WTC11 (cell line): Measurements from ENCODE around the gene BTLA. TPM values are rescaled to one million over a fixed set of nuclear protein-coding genes. Genes with fewer than 3 reads are reported as not detected.

Source experiments
- ATAC-seq: fragments of 200-7000 bp; cut with Tn5 transposase; 2 replicates; pipeline ENCODE4 v1.10.0; 2021; ENCODE audit warnings: mild to moderate bottlenecking, moderate library complexity
- CTCF ChIA-PET: fragments of 300-600 bp; sonication (Branson Sonifier 250); formaldehyde crosslinking; loops from one replicate; lab custom pipeline; 2021; ENCODE audit warnings: antibody characterized with exemption; lab: Charles Lee
- POLR2A ChIA-PET: fragments of 350-600 bp; sonication (Branson Sonifier 250); formaldehyde crosslinking; loops from one replicate; lab custom pipeline; 2021; ENCODE audit warnings: antibody characterized with exemption; lab: Charles Lee
- DNase-seq: peaks from one replicate; pipeline ENCODE4 v3.0.0; 2021; ENCODE audit warnings: low spot score
- H3K27ac Mint-ChIP-seq: 2 replicates; pipeline ENCODE4 v1.8.0; 2021; ENCODE audit warnings: mixed read lengths
- H3K27me3 Mint-ChIP-seq: 2 replicates; pipeline ENCODE4 v1.8.0; 2021; ENCODE audit warnings: low read depth, mild to moderate bottlenecking, moderate library complexity, mixed read lengths
- H3K36me3 Mint-ChIP-seq: 2 replicates; pipeline ENCODE4 v1.8.0; 2021; ENCODE audit warnings: mixed read lengths
- H3K4me1 Mint-ChIP-seq: 2 replicates; pipeline ENCODE4 v1.8.0; 2022; ENCODE audit warnings: mixed read lengths
- H3K4me3 Mint-ChIP-seq: 2 replicates; pipeline ENCODE4 v1.8.0; 2021; ENCODE audit warnings: mild to moderate bottlenecking, moderate library complexity, mixed read lengths
- H3K9me3 Mint-ChIP-seq: 2 replicates; pipeline ENCODE4 v1.8.0; 2021; ENCODE audit warnings: mixed read lengths
- ARID4B ChIP-seq: sonication (generic); formaldehyde crosslinking; IDR thresholded peaks from 2 replicates; pipeline ENCODE4 v1.8.0; 2023; ENCODE audit warnings: missing genetic modification reagents, mild to moderate bottlenecking, borderline replicate concordance
- CDX4 ChIP-seq: fragments of 250-450 bp; sonication (Bioruptor Pico); IDR thresholded peaks from 2 replicates; pipeline ENCODE4 v1.9.0; 2021; ENCODE audit warnings: moderate library complexity, mild to moderate bottlenecking, inconsistent platforms, borderline replicate concordance
- CREB1 ChIP-seq: sonication (generic); formaldehyde crosslinking; IDR thresholded peaks from 2 replicates; pipeline ENCODE4 v1.8.0; 2023; ENCODE audit warnings: mild to moderate bottlenecking, missing genetic modification reagents
- E2F1 ChIP-seq: sonication (generic); formaldehyde crosslinking; IDR thresholded peaks from 2 replicates; pipeline ENCODE4 v1.8.0; 2022; ENCODE audit warnings: mild to moderate bottlenecking, missing genetic modification reagents
- E2F4 ChIP-seq: sonication (generic); formaldehyde crosslinking; IDR thresholded peaks from 2 replicates; pipeline ENCODE4 v1.8.1; 2022; ENCODE audit warnings: low read depth, mild to moderate bottlenecking, moderate library complexity, missing genetic modification reagents, borderline replicate concordance
- EMX1 ChIP-seq: fragments of 250-450 bp; sonication (Bioruptor Pico); IDR thresholded peaks from 2 replicates; pipeline ENCODE4 v1.8.0; 2021; ENCODE audit warnings: mild to moderate bottlenecking
- ERG ChIP-seq: fragments of 250-450 bp; sonication (Bioruptor Pico); IDR thresholded peaks from 2 replicates; pipeline ENCODE4 v1.8.0; 2021; ENCODE audit warnings: mild to moderate bottlenecking
- FOXK1 ChIP-seq: sonication (generic); formaldehyde crosslinking; IDR thresholded peaks from 2 replicates; pipeline ENCODE4 v1.8.0; 2022; ENCODE audit warnings: mild to moderate bottlenecking, moderate library complexity, missing genetic modification reagents
- NFE2L1 ChIP-seq: sonication (generic); formaldehyde crosslinking; IDR thresholded peaks from 2 replicates; pipeline ENCODE4 v1.8.1; 2023; ENCODE audit warnings: missing genetic modification reagents
- PRDM15 ChIP-seq: sonication (generic); formaldehyde crosslinking; IDR thresholded peaks from 2 replicates; pipeline ENCODE4 v1.8.0; 2022; ENCODE audit warnings: missing genetic modification reagents
- TEAD4 ChIP-seq: sonication (generic); formaldehyde crosslinking; IDR thresholded peaks from 2 replicates; pipeline ENCODE4 v1.8.0; 2022; ENCODE audit warnings: mild to moderate bottlenecking, missing genetic modification reagents
- ZBTB21 ChIP-seq: sonication (generic); formaldehyde crosslinking; IDR thresholded peaks from 2 replicates; pipeline ENCODE4 v1.8.1; 2023; ENCODE audit warnings: mild to moderate bottlenecking, missing genetic modification reagents, borderline replicate concordance
- ZNF317 ChIP-seq: sonication (generic); formaldehyde crosslinking; IDR thresholded peaks from 2 replicates; pipeline ENCODE4 v1.8.1; 2023; ENCODE audit warnings: low read depth, mild to moderate bottlenecking, moderate library complexity, missing genetic modification reagents, borderline replicate concordance
- ZNF416 ChIP-seq: fragments of 250-450 bp; sonication (Bioruptor Pico); IDR thresholded peaks from 2 replicates; pipeline ENCODE4 v1.9.0; 2021; ENCODE audit warnings: mild to moderate bottlenecking, inconsistent platforms
- total RNA-seq: library from RNA; stranded (reverse); gene quantifications from 3 replicates; pipeline ENCODE4 v1.2.3, GENCODE V29; 2021
- TF ChIP-seq, protein P1 (sequence below): sonication (generic); formaldehyde crosslinking; conservative IDR thresholded peaks from 2 replicates; pipeline ENCODE4 v1.8.1; 2023; ENCODE audit warnings: mild to moderate bottlenecking, low read depth, missing genetic modification reagents, moderate library complexity
- TF ChIP-seq, protein P2 (sequence below): sonication (generic); formaldehyde crosslinking; IDR thresholded peaks from 2 replicates; pipeline ENCODE4 v1.8.1; 2023; ENCODE audit warnings: mild to moderate bottlenecking, missing genetic modification reagents, moderate library complexity
- TF ChIP-seq, protein P3 (sequence below): fragments of 250-450 bp; sonication (Bioruptor Pico); IDR thresholded peaks from 2 replicates; pipeline ENCODE4 v1.9.0; 2021; ENCODE audit warnings: mild to moderate bottlenecking

BTLA gene
- total RNA-seq, 1 experiment from 2014 or later = not detected

DNA sequence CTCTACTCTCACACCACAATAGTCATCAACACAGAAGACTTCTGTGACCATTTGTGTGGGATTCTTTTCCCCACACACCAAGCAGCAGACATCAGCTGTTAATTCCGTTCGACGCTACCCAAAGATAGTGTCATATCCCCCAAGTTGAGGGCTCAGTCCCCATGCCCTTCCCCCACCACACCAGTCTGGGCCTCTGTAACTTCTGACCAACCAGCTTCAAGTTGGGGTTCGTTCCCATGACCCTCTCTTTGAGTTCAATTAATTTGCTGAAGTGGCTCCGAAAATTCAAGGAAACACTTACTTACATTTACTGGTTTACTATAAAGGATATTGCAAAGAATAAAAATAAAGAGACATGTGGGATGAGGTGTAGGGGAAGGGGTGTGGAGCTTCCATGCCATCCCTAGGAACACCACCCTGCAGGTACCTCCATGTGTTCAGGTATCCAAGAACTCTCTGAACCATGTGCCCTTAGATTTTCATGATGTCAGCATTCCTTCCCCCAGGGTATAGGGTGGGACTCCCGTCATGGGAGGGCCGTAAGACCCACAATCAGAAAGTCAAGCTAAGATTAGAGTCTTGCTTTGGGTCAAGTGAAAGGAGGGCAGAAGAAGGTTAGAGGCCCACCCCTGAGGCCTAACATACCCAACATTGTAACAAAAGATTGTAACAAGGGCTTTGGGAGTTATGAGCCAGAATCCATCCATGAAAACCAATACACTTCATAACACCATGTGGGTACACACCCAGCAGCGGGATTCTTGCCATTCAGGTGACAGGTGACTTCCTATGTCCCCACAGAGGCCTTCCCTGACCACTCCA is 82.7 kb downstream of the BTLA start:
- POLR2A ChIA-PET = interaction anchor here (0.7 to 2.3 kb wide), 4 partner anchors 52 to 83 kb away, joined by 3 to 8 read pairs (median 4); partner anchors contain the start of gene CD200
- H3K4me3 Mint-ChIP-seq = peak overlapping the region; percentile 89
- no peak for DNase-seq
- H3K27me3 Mint-ChIP-seq = peaks cover 8% of the 10 kb centered on the region
- peak; percentile 78 for ATAC-seq
- peaks cover 13% of the 10 kb centered on the region for H3K9me3 Mint-ChIP-seq
- H3K36me3 Mint-ChIP-seq = peaks cover 68% of the 10 kb centered on the region
- peaks cover 42% of the 10 kb centered on the region for H3K4me1 Mint-ChIP-seq
- peak overlapping the region; percentile 98 for H3K27ac Mint-ChIP-seq
- CTCF ChIA-PET = interaction anchor here (0.8 to 2.0 kb wide), 3 partner anchors 21 to 305 kb away, joined by 3 to 8 read pairs (median 5); partner anchors contain the start of gene SLC9C1
- TF ChIP-seq PRDM15 (CRISPR knock-in tag) (no peak), E2F4 (CRISPR knock-in tag) (no peak), CDX4 (CRISPR knock-in tag) (no peak), E2F1 (CRISPR knock-in tag) (no peak), ZNF317 (CRISPR knock-in tag) (no peak), TEAD4 (CRISPR knock-in tag) (no peak), ARID4B (no peak), FOXK1 (CRISPR knock-in tag) (peak; percentile 29; the same call in 1 of the 2 replicates), ERG (peak; percentile 58; the same call in 1 of the 2 replicates), CREB1 (CRISPR knock-in tag) (0 out of 2 replicates have a peak, but pooled peaks have one; percentile 33), ZBTB21 (CRISPR knock-in tag) (no peak), ZNF416 (CRISPR knock-in tag) (peak; percentile 81), EMX1 (peak; percentile 72), NFE2L1 (CRISPR knock-in tag) (no peak)
- TF ChIP-seq, protein P1, sequence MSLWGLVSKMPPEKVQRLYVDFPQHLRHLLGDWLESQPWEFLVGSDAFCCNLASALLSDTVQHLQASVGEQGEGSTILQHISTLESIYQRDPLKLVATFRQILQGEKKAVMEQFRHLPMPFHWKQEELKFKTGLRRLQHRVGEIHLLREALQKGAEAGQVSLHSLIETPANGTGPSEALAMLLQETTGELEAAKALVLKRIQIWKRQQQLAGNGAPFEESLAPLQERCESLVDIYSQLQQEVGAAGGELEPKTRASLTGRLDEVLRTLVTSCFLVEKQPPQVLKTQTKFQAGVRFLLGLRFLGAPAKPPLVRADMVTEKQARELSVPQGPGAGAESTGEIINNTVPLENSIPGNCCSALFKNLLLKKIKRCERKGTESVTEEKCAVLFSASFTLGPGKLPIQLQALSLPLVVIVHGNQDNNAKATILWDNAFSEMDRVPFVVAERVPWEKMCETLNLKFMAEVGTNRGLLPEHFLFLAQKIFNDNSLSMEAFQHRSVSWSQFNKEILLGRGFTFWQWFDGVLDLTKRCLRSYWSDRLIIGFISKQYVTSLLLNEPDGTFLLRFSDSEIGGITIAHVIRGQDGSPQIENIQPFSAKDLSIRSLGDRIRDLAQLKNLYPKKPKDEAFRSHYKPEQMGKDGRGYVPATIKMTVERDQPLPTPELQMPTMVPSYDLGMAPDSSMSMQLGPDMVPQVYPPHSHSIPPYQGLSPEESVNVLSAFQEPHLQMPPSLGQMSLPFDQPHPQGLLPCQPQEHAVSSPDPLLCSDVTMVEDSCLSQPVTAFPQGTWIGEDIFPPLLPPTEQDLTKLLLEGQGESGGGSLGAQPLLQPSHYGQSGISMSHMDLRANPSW (CRISPR knock-in tag) = no peak
- TF ChIP-seq, protein P2, sequence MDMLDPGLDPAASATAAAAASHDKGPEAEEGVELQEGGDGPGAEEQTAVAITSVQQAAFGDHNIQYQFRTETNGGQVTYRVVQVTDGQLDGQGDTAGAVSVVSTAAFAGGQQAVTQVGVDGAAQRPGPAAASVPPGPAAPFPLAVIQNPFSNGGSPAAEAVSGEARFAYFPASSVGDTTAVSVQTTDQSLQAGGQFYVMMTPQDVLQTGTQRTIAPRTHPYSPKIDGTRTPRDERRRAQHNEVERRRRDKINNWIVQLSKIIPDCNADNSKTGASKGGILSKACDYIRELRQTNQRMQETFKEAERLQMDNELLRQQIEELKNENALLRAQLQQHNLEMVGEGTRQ (CRISPR knock-in tag) = peak; percentile 24; the same call in 1 of the 2 replicates
- TF ChIP-seq, protein P3, sequence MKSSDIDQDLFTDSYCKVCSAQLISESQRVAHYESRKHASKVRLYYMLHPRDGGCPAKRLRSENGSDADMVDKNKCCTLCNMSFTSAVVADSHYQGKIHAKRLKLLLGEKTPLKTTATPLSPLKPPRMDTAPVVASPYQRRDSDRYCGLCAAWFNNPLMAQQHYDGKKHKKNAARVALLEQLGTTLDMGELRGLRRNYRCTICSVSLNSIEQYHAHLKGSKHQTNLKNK (CRISPR knock-in tag) = peak; percentile 64; the same call in 1 of the 2 replicates
